ENCODE measurements around the gene DHX29. TPM values are rescaled to one million over a fixed set of nuclear protein-coding genes. Genes with fewer than 3 reads are reported as not detected.

Gene DHX29
- total and polyA plus RNA-seq, 2 donors: 12.5 to 20.8 TPM

DNA sequence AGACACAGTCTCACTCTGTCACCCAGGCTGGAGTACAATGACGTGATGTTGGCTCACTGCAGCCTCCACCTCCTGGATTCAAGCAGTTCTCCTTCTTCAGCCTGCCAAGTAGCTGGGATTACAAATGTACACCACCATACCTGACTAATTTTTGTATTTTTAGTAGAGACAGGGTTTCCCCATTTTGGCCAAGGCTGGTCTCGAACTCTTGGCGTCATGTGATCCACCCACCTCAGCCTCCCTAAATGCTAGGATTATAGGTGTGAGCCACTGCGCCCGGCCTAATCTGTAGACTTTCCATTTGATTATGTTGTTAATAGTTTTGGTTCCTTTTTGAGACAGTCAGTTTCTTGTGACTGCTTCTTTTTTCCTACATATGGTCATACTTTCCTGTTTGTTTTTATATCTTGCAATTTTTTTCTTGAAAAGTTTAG lies 31.3 kb upstream of the DHX29 start:
- H3K27me3 ChIP-seq (ENCODE audit: control insufficient read depth in 2 of 2, insufficient read depth in 1 of 2, low read length in 1 of 2): no peaks in the 10 kb centered on the region
- H3K36me3 ChIP-seq (ENCODE audit: control insufficient read depth in 2 of 2, insufficient read depth in 2 of 2, low read length in 1 of 2): peaks cover 0 to 29% of the 10 kb centered on the region in 2 donors
- no peak for DNase-seq (ENCODE audit: low read depth in 6 of 9, low spot score in 9 of 9)
- H3K4me1 ChIP-seq (ENCODE audit: control insufficient read depth in 2 of 2, insufficient read depth in 2 of 2, low read length in 2 of 2): no peaks in the 10 kb centered on the region
- WGBS: 95% methylated on average over 5 of the region's 5 CpGs
- H3K4me3 ChIP-seq (ENCODE audit: low read length in 2 of 2): no peak overlapping the region
- H3K27ac ChIP-seq (ENCODE audit: low read depth in 1 of 2, low read length in 1 of 2): no peak overlapping the region
- no peaks in the 10 kb centered on the region for H3K9me3 ChIP-seq (ENCODE audit: control insufficient read depth in 2 of 2, insufficient read depth in 1 of 2, low read length in 1 of 2)

DNA sequence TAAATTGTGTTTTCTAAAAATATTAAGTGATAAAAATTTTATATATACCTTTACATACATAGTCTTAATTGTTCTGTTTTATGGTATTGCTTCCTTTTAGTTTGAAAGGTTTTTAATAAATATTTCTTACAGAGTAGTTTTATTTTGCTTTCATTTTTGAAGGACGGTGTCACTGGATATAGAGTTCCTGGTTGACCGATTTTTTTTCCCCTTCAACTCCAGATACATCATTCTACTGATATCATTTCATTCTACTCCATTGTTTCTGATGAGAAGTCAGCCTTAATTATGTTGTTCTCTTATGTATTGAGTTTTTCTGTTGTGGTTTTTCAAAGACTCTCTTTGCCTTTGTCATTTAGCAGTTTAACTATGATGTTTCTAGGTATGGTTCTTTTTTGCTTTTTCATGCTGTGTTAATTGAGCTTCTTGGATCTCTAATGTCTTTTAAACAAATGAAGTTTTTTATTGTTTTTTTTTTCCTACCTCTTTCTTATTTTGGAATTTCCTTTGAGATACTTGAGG lies 30.7 kb upstream of the DHX29 start:
- Histone ChIP-seq H3K36me3 (ENCODE audit: control insufficient read depth in 2 of 2, insufficient read depth in 2 of 2, low read length in 1 of 2) (peaks cover 0 to 28% of the 10 kb centered on the region in 2 donors), H3K4me3 (ENCODE audit: low read length in 2 of 2) (no peak overlapping the region), H3K27me3 (ENCODE audit: control insufficient read depth in 2 of 2, insufficient read depth in 1 of 2, low read length in 1 of 2) (no peaks in the 10 kb centered on the region), H3K27ac (ENCODE audit: low read depth in 1 of 2, low read length in 1 of 2) (no peak overlapping the region), H3K4me1 (ENCODE audit: control insufficient read depth in 2 of 2, insufficient read depth in 2 of 2, low read length in 2 of 2) (no peaks in the 10 kb centered on the region), H3K9me3 (ENCODE audit: control insufficient read depth in 2 of 2, insufficient read depth in 1 of 2, low read length in 1 of 2) (no peaks in the 10 kb centered on the region)
- DNase-seq (ENCODE audit: low read depth in 6 of 9, low spot score in 9 of 9): peak in 8 of 9 donors; percentile 9 to 78 (median 30)
- 86% methylated on average over 2 of the region's 2 CpGs for WGBS

- no peaks in the 10 kb centered on the region for H3K9me3 ChIP-seq (ENCODE audit: control insufficient read depth in 2 of 2, insufficient read depth in 1 of 2, low read length in 1 of 2)
- H3K27ac ChIP-seq (ENCODE audit: low read depth in 1 of 2, low read length in 1 of 2): no peak overlapping the region
- no peaks in the 10 kb centered on the region for H3K4me1 ChIP-seq (ENCODE audit: control insufficient read depth in 2 of 2, insufficient read depth in 2 of 2, low read length in 2 of 2)
- H3K27me3 ChIP-seq (ENCODE audit: control insufficient read depth in 2 of 2, insufficient read depth in 1 of 2, low read length in 1 of 2): no peaks in the 10 kb centered on the region
- 98% methylated on average over 2 of the region's 2 CpGs for WGBS
- no peak for DNase-seq (ENCODE audit: low read depth in 6 of 9, low spot score in 9 of 9)
- no peak overlapping the region for H3K4me3 ChIP-seq (ENCODE audit: low read length in 2 of 2)
- peaks cover 7 to 31% of the 10 kb centered on the region in 2 donors for H3K36me3 ChIP-seq (ENCODE audit: control insufficient read depth in 2 of 2, insufficient read depth in 2 of 2, low read length in 1 of 2)
These were observed 26.3 kb upstream of the DHX29 start for GRCh38 chr5:55333811-55334210.

DNA sequence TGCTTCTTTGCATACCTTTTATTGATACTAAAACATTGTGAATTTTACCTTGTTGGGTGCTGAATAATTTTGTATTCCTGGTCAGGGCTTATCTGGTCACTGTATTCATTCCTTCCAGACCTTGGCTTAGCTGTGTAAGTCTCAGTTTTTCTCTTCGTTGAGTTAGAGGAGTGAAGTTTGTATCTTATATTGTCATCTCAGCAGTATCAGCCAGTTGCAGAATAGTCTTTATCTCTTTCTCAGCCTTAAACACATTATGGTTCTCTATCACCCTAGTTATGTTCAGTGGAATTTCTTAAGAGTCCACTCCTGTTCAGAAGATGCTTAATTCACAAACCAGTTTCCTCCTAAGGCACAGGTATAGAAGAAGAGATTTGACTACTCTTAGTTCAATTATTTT lies 25.5 kb upstream of the DHX29 start:
- Histone ChIP-seq H3K4me1 (ENCODE audit: control insufficient read depth in 2 of 2, insufficient read depth in 2 of 2, low read length in 2 of 2) (no peaks in the 10 kb centered on the region), H3K36me3 (ENCODE audit: control insufficient read depth in 2 of 2, insufficient read depth in 2 of 2, low read length in 1 of 2) (peaks cover 7 to 36% of the 10 kb centered on the region in 2 donors), H3K4me3 (ENCODE audit: low read length in 2 of 2) (no peak overlapping the region), H3K27me3 (ENCODE audit: control insufficient read depth in 2 of 2, insufficient read depth in 1 of 2, low read length in 1 of 2) (no peaks in the 10 kb centered on the region), H3K9me3 (ENCODE audit: control insufficient read depth in 2 of 2, insufficient read depth in 1 of 2, low read length in 1 of 2) (no peaks in the 10 kb centered on the region), H3K27ac (ENCODE audit: low read depth in 1 of 2, low read length in 1 of 2) (no peak overlapping the region)
- WGBS: 99% methylated on average over 1 of the region's 1 CpG
- DNase-seq (ENCODE audit: low read depth in 6 of 9, low spot score in 9 of 9): no peak

DNA sequence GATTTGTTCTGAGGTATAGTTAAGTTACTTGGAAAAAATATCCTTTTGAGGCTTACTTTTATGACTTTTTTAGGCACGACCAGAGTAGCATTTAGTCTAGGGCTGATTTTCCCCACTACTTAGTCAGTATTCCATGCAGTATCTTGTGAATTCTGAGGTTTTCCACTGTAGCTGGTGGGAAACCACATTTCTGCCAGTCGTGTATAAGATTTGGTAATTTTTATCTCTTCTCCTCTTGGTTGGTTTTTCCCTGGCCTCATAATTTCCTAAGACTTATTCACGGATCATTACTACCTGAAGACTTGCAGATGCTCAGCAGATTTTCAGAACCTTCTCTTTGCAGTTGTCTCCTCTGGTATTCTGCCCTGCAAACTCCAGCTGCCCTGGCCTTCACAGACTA lies 23.8 kb upstream of the DHX29 start:
- H3K4me1 ChIP-seq (ENCODE audit: control insufficient read depth in 2 of 2, insufficient read depth in 2 of 2, low read length in 2 of 2): no peaks in the 10 kb centered on the region
- H3K4me3 ChIP-seq (ENCODE audit: low read length in 2 of 2): no peak overlapping the region
- peaks cover 7 to 39% of the 10 kb centered on the region in 2 donors for H3K36me3 ChIP-seq (ENCODE audit: control insufficient read depth in 2 of 2, insufficient read depth in 2 of 2, low read length in 1 of 2)
- H3K27me3 ChIP-seq (ENCODE audit: control insufficient read depth in 2 of 2, insufficient read depth in 1 of 2, low read length in 1 of 2): no peaks in the 10 kb centered on the region
- 98% methylated on average over 3 of the region's 3 CpGs for WGBS
- no peaks in the 10 kb centered on the region for H3K9me3 ChIP-seq (ENCODE audit: control insufficient read depth in 2 of 2, insufficient read depth in 1 of 2, low read length in 1 of 2)
- no peak overlapping the region for H3K27ac ChIP-seq (ENCODE audit: low read depth in 1 of 2, low read length in 1 of 2)
- no peak for DNase-seq (ENCODE audit: low read depth in 6 of 9, low spot score in 9 of 9)

DNA sequence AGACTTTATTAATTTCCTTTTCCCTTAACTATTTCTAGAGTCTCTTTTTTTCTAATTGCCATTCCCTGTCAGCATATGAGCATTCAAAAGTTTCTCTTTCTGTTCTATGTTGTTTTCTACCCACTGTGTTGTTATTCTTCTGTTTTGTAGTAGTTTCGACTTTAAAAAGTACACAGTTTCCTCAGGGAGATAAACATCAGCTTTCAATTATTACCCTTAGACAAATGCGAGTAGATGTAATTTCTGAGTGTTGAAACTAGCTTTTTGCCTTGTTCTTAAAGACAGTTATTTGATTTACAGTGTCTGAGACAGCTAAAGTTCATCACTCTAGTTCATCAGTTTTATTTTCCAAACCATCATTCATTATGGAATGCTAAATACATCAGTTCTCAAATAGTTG lies 19.8 kb upstream of the DHX29 start:
- Histone ChIP-seq H3K4me3 (ENCODE audit: low read length in 2 of 2) (no peak overlapping the region), H3K9me3 (ENCODE audit: control insufficient read depth in 2 of 2, insufficient read depth in 1 of 2, low read length in 1 of 2) (no peaks in the 10 kb centered on the region), H3K27me3 (ENCODE audit: control insufficient read depth in 2 of 2, insufficient read depth in 1 of 2, low read length in 1 of 2) (no peaks in the 10 kb centered on the region), H3K36me3 (ENCODE audit: control insufficient read depth in 2 of 2, insufficient read depth in 2 of 2, low read length in 1 of 2) (peaks cover 10 to 32% of the 10 kb centered on the region in 2 donors), H3K27ac (ENCODE audit: low read depth in 1 of 2, low read length in 1 of 2) (no peak overlapping the region), H3K4me1 (ENCODE audit: control insufficient read depth in 2 of 2, insufficient read depth in 2 of 2, low read length in 2 of 2) (no peaks in the 10 kb centered on the region)
- 61% methylated on average over 2 of the region's 2 CpGs for WGBS
- DNase-seq (ENCODE audit: low read depth in 6 of 9, low spot score in 9 of 9): no peak

- H3K36me3 ChIP-seq (ENCODE audit: control insufficient read depth in 2 of 2, insufficient read depth in 2 of 2, low read length in 1 of 2): peaks cover 5 to 22% of the 10 kb centered on the region in 2 donors
These were observed 18.1 kb upstream of the DHX29 start for GRCh38 chr5:55325621-55326020.

GRCh38 chr5:55324815-55325418 lies 17.4 kb upstream of the DHX29 start:
- H3K9me3 ChIP-seq (ENCODE audit: control insufficient read depth in 2 of 2, insufficient read depth in 1 of 2, low read length in 1 of 2): no peaks in the 10 kb centered on the region
- H3K36me3 ChIP-seq (ENCODE audit: control insufficient read depth in 2 of 2, insufficient read depth in 2 of 2, low read length in 1 of 2): peaks cover 5 to 19% of the 10 kb centered on the region in 2 donors
- H3K27ac ChIP-seq (ENCODE audit: low read depth in 1 of 2, low read length in 1 of 2): no peak overlapping the region
- no peak overlapping the region for H3K4me3 ChIP-seq (ENCODE audit: low read length in 2 of 2)
- DNase-seq (ENCODE audit: low read depth in 6 of 9, low spot score in 9 of 9): peak in 6 of 9 donors; percentile 22 to 59 (median 30)
- no peaks in the 10 kb centered on the region for H3K4me1 ChIP-seq (ENCODE audit: control insufficient read depth in 2 of 2, insufficient read depth in 2 of 2, low read length in 2 of 2)
- WGBS: 100% methylated on average over 1 of the region's 1 CpG
- no peaks in the 10 kb centered on the region for H3K27me3 ChIP-seq (ENCODE audit: control insufficient read depth in 2 of 2, insufficient read depth in 1 of 2, low read length in 1 of 2)

More at GRCh38 chr5:55325621-55326020, 18.1 kb upstream of the DHX29 start:
- Histone ChIP-seq H3K27me3 (ENCODE audit: control insufficient read depth in 2 of 2, insufficient read depth in 1 of 2, low read length in 1 of 2) (no peaks in the 10 kb centered on the region), H3K9me3 (ENCODE audit: control insufficient read depth in 2 of 2, insufficient read depth in 1 of 2, low read length in 1 of 2) (no peaks in the 10 kb centered on the region), H3K4me3 (ENCODE audit: low read length in 2 of 2) (no peak overlapping the region), H3K4me1 (ENCODE audit: control insufficient read depth in 2 of 2, insufficient read depth in 2 of 2, low read length in 2 of 2) (no peaks in the 10 kb centered on the region), H3K27ac (ENCODE audit: low read depth in 1 of 2, low read length in 1 of 2) (no peak overlapping the region)
- over 99% methylated on average over 5 of the region's 5 CpGs for WGBS
- DNase-seq (ENCODE audit: low read depth in 6 of 9, low spot score in 9 of 9): no peak

GRCh38 chr5:55324006-55324405 lies 16.5 kb upstream of the DHX29 start:
- H3K4me3 ChIP-seq (ENCODE audit: low read length in 2 of 2): no peak overlapping the region
- no peaks in the 10 kb centered on the region for H3K9me3 ChIP-seq (ENCODE audit: control insufficient read depth in 2 of 2, insufficient read depth in 1 of 2, low read length in 1 of 2)
- no peak overlapping the region for H3K27ac ChIP-seq (ENCODE audit: low read depth in 1 of 2, low read length in 1 of 2)
- peaks cover 5 to 15% of the 10 kb centered on the region in 2 donors for H3K36me3 ChIP-seq (ENCODE audit: control insufficient read depth in 2 of 2, insufficient read depth in 2 of 2, low read length in 1 of 2)
- no peak for DNase-seq (ENCODE audit: low read depth in 6 of 9, low spot score in 9 of 9)
- H3K4me1 ChIP-seq (ENCODE audit: control insufficient read depth in 2 of 2, insufficient read depth in 2 of 2, low read length in 2 of 2): no peaks in the 10 kb centered on the region
- no peaks in the 10 kb centered on the region for H3K27me3 ChIP-seq (ENCODE audit: control insufficient read depth in 2 of 2, insufficient read depth in 1 of 2, low read length in 1 of 2)
